ENCODE measurements around the gene ITGA11.

DNA sequence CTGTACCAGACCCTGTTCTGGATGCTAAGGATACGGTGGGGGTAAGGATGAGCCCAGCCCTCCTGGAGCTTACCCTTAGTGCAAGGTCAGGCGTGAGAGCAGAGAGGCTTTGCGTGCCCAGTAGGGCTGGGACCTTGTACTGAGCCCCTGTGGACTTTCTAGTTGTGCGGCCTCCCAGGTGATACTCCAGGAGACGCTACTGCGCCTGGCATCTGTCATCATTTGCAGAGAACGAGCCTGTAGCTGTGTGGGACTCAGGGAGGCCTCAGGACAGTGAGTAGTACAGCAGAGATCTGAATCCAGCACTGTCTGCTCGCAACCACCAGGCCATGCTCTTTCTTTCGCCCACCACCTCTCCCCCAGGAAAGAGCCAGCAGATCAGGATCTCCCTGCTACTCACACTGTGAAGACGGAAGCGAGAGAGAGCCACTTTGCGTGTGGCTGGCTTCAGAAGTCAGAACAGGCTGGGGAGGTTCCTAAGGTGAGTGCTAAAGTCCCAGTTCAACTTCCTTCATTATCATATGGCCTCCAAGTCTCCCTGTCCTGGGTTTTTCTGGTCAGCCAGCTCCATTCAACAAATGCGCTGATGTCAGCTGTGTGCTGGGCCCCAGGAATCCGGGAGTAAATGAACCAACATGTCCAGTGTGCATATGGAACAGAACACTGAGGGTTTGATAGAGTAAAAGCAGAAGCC lies 38.2 kb upstream of the ITGA11 start:
- TF ChIP-seq, protein P1, sequence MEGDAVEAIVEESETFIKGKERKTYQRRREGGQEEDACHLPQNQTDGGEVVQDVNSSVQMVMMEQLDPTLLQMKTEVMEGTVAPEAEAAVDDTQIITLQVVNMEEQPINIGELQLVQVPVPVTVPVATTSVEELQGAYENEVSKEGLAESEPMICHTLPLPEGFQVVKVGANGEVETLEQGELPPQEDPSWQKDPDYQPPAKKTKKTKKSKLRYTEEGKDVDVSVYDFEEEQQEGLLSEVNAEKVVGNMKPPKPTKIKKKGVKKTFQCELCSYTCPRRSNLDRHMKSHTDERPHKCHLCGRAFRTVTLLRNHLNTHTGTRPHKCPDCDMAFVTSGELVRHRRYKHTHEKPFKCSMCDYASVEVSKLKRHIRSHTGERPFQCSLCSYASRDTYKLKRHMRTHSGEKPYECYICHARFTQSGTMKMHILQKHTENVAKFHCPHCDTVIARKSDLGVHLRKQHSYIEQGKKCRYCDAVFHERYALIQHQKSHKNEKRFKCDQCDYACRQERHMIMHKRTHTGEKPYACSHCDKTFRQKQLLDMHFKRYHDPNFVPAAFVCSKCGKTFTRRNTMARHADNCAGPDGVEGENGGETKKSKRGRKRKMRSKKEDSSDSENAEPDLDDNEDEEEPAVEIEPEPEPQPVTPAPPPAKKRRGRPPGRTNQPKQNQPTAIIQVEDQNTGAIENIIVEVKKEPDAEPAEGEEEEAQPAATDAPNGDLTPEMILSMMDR (conservative IDR thresholded peaks at IDR 0.05; ENCODE audit: low read depth, low read length), result no peak
- TF ChIP-seq, protein P2, sequence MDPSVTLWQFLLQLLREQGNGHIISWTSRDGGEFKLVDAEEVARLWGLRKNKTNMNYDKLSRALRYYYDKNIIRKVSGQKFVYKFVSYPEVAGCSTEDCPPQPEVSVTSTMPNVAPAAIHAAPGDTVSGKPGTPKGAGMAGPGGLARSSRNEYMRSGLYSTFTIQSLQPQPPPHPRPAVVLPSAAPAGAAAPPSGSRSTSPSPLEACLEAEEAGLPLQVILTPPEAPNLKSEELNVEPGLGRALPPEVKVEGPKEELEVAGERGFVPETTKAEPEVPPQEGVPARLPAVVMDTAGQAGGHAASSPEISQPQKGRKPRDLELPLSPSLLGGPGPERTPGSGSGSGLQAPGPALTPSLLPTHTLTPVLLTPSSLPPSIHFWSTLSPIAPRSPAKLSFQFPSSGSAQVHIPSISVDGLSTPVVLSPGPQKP (IDR thresholded peaks at IDR 0.05; ENCODE audit: borderline replicate concordance, low read depth, low read length), result no peak
- no peak for TF ChIP-seq MAFK (IDR thresholded peaks at IDR 0.05; ENCODE audit: low read depth, low read length)

Measured in IMR-90 (cell line).